PFSK-1 (cell line): ENCODE data around the gene FSTL4.

Source experiments
- FOXP2 ChIP-seq: optimal IDR thresholded peaks from 2 replicates; pipeline ENCODE3; 2011; ENCODE audit warnings: borderline replicate concordance, control low read depth, inconsistent platforms; ENCODE audit not compliant: insufficient read depth; ENCODE audit errors: extremely low read length, extremely low read depth
- POLR2AphosphoS5 ChIP-seq: IDR thresholded peaks from 2 replicates; pipeline ENCODE4 v1.6.1; 2012; ENCODE audit warnings: low read depth, mild to moderate bottlenecking, control low read depth, low read length, moderate library complexity
- REST ChIP-seq, 2 experiments: IDR thresholded peaks; 2 replicates each; pipeline versions ENCODE4 v1.6.1 to v1.8.0; 2011 to 2012; ENCODE audit warnings: low read depth in 2 of 2, low read length in 2 of 2, control low read depth in 1 of 2, inconsistent platforms in 1 of 2, mild to moderate bottlenecking in 1 of 2, moderate library complexity in 1 of 2; ENCODE audit not compliant: insufficient read depth in 1 of 2
- SIN3A ChIP-seq: IDR thresholded peaks from 2 replicates; pipeline ENCODE4 v1.6.1; 2012; ENCODE audit warnings: mild to moderate bottlenecking, low read length, moderate library complexity, borderline replicate concordance; ENCODE audit not compliant: insufficient read depth
- TAF1 ChIP-seq: IDR thresholded peaks from 2 replicates; pipeline ENCODE4 v1.6.1; 2012; ENCODE audit warnings: low read length, control low read depth, borderline replicate concordance; ENCODE audit not compliant: insufficient read depth

- no peak for TF ChIP-seq TAF1
- TF ChIP-seq POLR2AphosphoS5, result no peak
- no peak for TF ChIP-seq SIN3A
- TF ChIP-seq REST (IDR thresholded peaks at IDR 0.05; ENCODE audit: insufficient read depth in 1 of 2, low read depth in 2 of 2, low read length in 2 of 2), result no peak
- TF ChIP-seq FOXP2, result no peak
Observed at GRCh38 chr5:133149345-133149744, 463.0 kb downstream of the FSTL4 start.
